Hepatocyte (in vitro differentiated cells): ENCODE results near the gene PRPF38B. TPM values are rescaled to one million over a fixed set of nuclear protein-coding genes. Genes with fewer than 3 reads are reported as not detected.

Experiments
- DNase-seq: peaks from one replicate; pipeline ENCODE4 v3.0.0-alpha.2; 2016; ENCODE audit warnings: low spot score
- H2AFZ ChIP-seq: fragments of 200-600 bp; sonication (generic); 2 replicates; pipeline ENCODE4 v1.6.0; 2016; ENCODE audit warnings: antibody characterized with exemption, mild to moderate bottlenecking
- H3K27ac ChIP-seq: fragments of 200-600 bp; sonication (generic); 2 replicates; pipeline ENCODE4 v1.5.1; 2016; ENCODE audit warnings: mild to moderate bottlenecking
- H3K27me3 ChIP-seq: fragments of 200-600 bp; sonication (generic); 2 replicates; pipeline ENCODE4 v1.6.1; 2016
- H3K36me3 ChIP-seq: fragments of 200-600 bp; sonication (generic); replicated peaks from 2 replicates; pipeline ENCODE4 v1.5.1; 2016; ENCODE audit warnings: low read depth; ENCODE audit not compliant: insufficient read depth
- H3K4me1 ChIP-seq: fragments of 200-600 bp; sonication (generic); 2 replicates; pipeline ENCODE4 v1.5.1; 2016; ENCODE audit warnings: mild to moderate bottlenecking, moderate library complexity; ENCODE audit not compliant: insufficient read depth
- H3K4me2 ChIP-seq: fragments of 200-600 bp; sonication (generic); 2 replicates; pipeline ENCODE4 v1.6.0; 2016
- H3K4me3 ChIP-seq: fragments of 200-600 bp; sonication (generic); 2 replicates; pipeline ENCODE4 v1.5.1; 2016; ENCODE audit warnings: mild to moderate bottlenecking
- H3K79me2 ChIP-seq: fragments of 200-600 bp; sonication (generic); 2 replicates; pipeline ENCODE4 v1.6.0; 2017; ENCODE audit warnings: mild to moderate bottlenecking
- H3K9me2 ChIP-seq: fragments of 200-600 bp; sonication (generic); replicated peaks from 2 replicates; pipeline ENCODE4 v1.6.0; 2017; ENCODE audit warnings: mild to moderate bottlenecking; ENCODE audit not compliant: insufficient read depth
- H3K9me3 ChIP-seq: fragments of 200-600 bp; sonication (generic); 2 replicates; pipeline ENCODE4 v1.5.1; 2016; ENCODE audit warnings: low read depth, mild to moderate bottlenecking
- H4K20me1 ChIP-seq: fragments of 200-600 bp; sonication (generic); 2 replicates; pipeline ENCODE4 v1.6.0; 2016; ENCODE audit warnings: mild to moderate bottlenecking; ENCODE audit not compliant: insufficient read depth, poor library complexity, severe bottlenecking
- CTCF ChIP-seq: fragments of 200-600 bp; sonication (generic); IDR thresholded peaks from 2 replicates; pipeline ENCODE4 v1.5.1; 2016; ENCODE audit warnings: antibody characterized with exemption, mild to moderate bottlenecking; ENCODE audit not compliant: poor library complexity
- EZH2 ChIP-seq: fragments of 200-600 bp; sonication (generic); IDR thresholded peaks from 2 replicates; pipeline ENCODE4 v1.6.1; 2016; ENCODE audit warnings: antibody characterized with exemption, mild to moderate bottlenecking, borderline replicate concordance
- EZH2phosphoT487 ChIP-seq: fragments of 200-600 bp; sonication (generic); IDR thresholded peaks from one replicate; pipeline ENCODE4 v1.6.1; 2018; ENCODE audit warnings: antibody characterized with exemption, mild to moderate bottlenecking, low read depth, moderate library complexity; ENCODE audit not compliant: unreplicated experiment, severe bottlenecking
- WGBS: methylation state at CpG from one replicate; pipeline ENCODE4 v1.1.6; 2016; ENCODE audit warnings: low lambda C conversion rate; ENCODE audit errors: missing lambda C conversion rate; 5-methylcytosine and 5-hydroxymethylcytosine counted together
- polyA plus RNA-seq: library from polyadenylated mRNA; unstranded; fragments of >200 nt; fragmentation: Nextera tagmentation; extraction: Ambion mirVana; gene quantifications from 2 replicates; pipeline ENCODE4 v1.2.1, GENCODE V29; 2016
- total RNA-seq: library from RNA; depleted of rRNA; stranded (reverse); fragments of >200 nt; gene quantifications from 2 replicates; pipeline ENCODE4 v1.2.3, GENCODE V29; 2014

PRPF38B gene
- total and polyA plus RNA-seq, 2 experiments from 2014 or later = 26.1 to 30.1 TPM

GRCh38 chr1:108746382-108747170 is 54.5 kb downstream of the PRPF38B start, which contains the start of gene STXBP3:
Gene STXBP3 (plus strand): TSS chr1:108746674. CDS start chr1:108746738, 64 bp downstream.
- H2AFZ ChIP-seq = peak within 1 kb of the TSS; percentile 93
- peak within 1 kb of the TSS; percentile 78 for H3K4me2 ChIP-seq
- 2% methylated on average over 62 of the region's 75 CpGs for WGBS

GRCh38 chr1:108747171-108747850 is 55.2 kb downstream of the PRPF38B start:
- TF ChIP-seq CTCF (no peak), EZH2 (no peak), EZH2phosphoT487 (no peak)
- Histone ChIP-seq H3K4me1 (peaks cover 7% of the 10 kb centered on the region), H3K9me2 (no peaks in the 10 kb centered on the region), H3K9me3 (no peaks in the 10 kb centered on the region), H3K4me2 (peak overlapping the region; percentile 78), H4K20me1 (peaks cover 4% of the 10 kb centered on the region), H2AFZ (peak overlapping the region; percentile 93), H3K79me2 (peaks cover 31% of the 10 kb centered on the region), H3K4me3 (peak overlapping the region; percentile 68), H3K27ac (peak overlapping the region; percentile 98), H3K36me3 (no peaks in the 10 kb centered on the region), H3K27me3 (no peaks in the 10 kb centered on the region)
- DNase-seq = peak; percentile 88
- 2% methylated on average over 15 of the region's 15 CpGs for WGBS

More at GRCh38 chr1:108746382-108747170, 54.5 kb downstream of the PRPF38B start, which contains the start of gene STXBP3:
- peak; percentile 100 for DNase-seq
- no peaks in the 10 kb centered on the region for H3K27me3 ChIP-seq
- H3K79me2 ChIP-seq = peaks cover 31% of the 10 kb centered on the region
- no peaks in the 10 kb centered on the region for H3K9me3 ChIP-seq
- H3K4me1 ChIP-seq = peaks cover 7% of the 10 kb centered on the region
- peak within 1 kb of the TSS; percentile 68 for H3K4me3 ChIP-seq
- H4K20me1 ChIP-seq = peaks cover 4% of the 10 kb centered on the region
- no peak for TF ChIP-seq EZH2
- TF ChIP-seq CTCF = peak; percentile 97
- TF ChIP-seq EZH2phosphoT487 = no peak
- H3K36me3 ChIP-seq = no peaks in the 10 kb centered on the region
- peak within 1 kb of the TSS; percentile 98 for H3K27ac ChIP-seq
- H3K9me2 ChIP-seq = no peaks in the 10 kb centered on the region

- Histone ChIP-seq H4K20me1 (peaks cover 4% of the 10 kb centered on the region), H3K4me3 (peak overlapping the region; percentile 68), H3K9me2 (no peaks in the 10 kb centered on the region), H3K27me3 (no peaks in the 10 kb centered on the region), H3K36me3 (no peaks in the 10 kb centered on the region), H3K79me2 (peaks cover 31% of the 10 kb centered on the region), H3K9me3 (no peaks in the 10 kb centered on the region), H2AFZ (no peak overlapping the region), H3K4me2 (peak overlapping the region; percentile 78), H3K27ac (peak overlapping the region; percentile 98), H3K4me1 (peaks cover 7% of the 10 kb centered on the region)
- TF ChIP-seq CTCF = no peak
- no peak for TF ChIP-seq EZH2
- TF ChIP-seq EZH2phosphoT487 = no peak
- DNase-seq = no peak
- WGBS = 92% methylated on average over 3 of the region's 3 CpGs
Measured at GRCh38 chr1:108747898-108748297, 55.8 kb downstream of the PRPF38B start.
